HG02870 (cell line): ENCODE data around the gene TMEM41B.
"Not testable (repeated sequence)": the region's sequence is repeated elsewhere in the genome, so short reads cannot be mapped to it uniquely, and the experiment has no call there.

Experiments
- ATAC-seq: cut with Tn5 transposase; IDR thresholded peaks from one replicate; pipeline ENCODE4 v1.9.1; 2021; ENCODE audit warnings: mild to moderate bottlenecking, moderate library complexity; ENCODE audit not compliant: unreplicated experiment

Gene TMEM41B

GRCh38 chr11:9314291-9315077, at the start of gene TMEM41B:
TSS of gene TMEM41B (minus strand) at chr11:9314593. CDS start at chr11:9314441, 152 bp downstream.
- ATAC-seq = peak; percentile 97

GRCh38 chr11:9362393-9362863, 48.0 kb upstream of the TMEM41B start:
- ATAC-seq = no peak

GRCh38 chr11:9360862-9361622, 46.6 kb upstream of the TMEM41B start:
- not testable (repeated sequence) for ATAC-seq

- no peak for ATAC-seq
Measured at GRCh38 chr11:9357041-9357440, 42.6 kb upstream of the TMEM41B start.

- ATAC-seq = no peak
Measured at GRCh38 chr11:9351321-9351881, 37.0 kb upstream of the TMEM41B start.

- not testable (repeated sequence) for ATAC-seq
Measured at GRCh38 chr11:9347779-9348178, 33.4 kb upstream of the TMEM41B start.

GRCh38 chr11:9347100-9347499, 32.7 kb upstream of the TMEM41B start:
- ATAC-seq = no peak

GRCh38 chr11:9344061-9344680, 29.8 kb upstream of the TMEM41B start:
- no peak for ATAC-seq

GRCh38 chr11:9341638-9342178, 27.3 kb upstream of the TMEM41B start:
- ATAC-seq = no peak

GRCh38 chr11:9332655-9333054, 18.3 kb upstream of the TMEM41B start:
- no peak for ATAC-seq

GRCh38 chr11:9330387-9331384, 16.3 kb upstream of the TMEM41B start:
- ATAC-seq = no peak

GRCh38 chr11:9320047-9320446, 5.7 kb upstream of the TMEM41B start:
- ATAC-seq = no peak

GRCh38 chr11:9319377-9320001, 5.1 kb upstream of the TMEM41B start:
- not testable (repeated sequence) for ATAC-seq

GRCh38 chr11:9318442-9319376, 4.3 kb upstream of the TMEM41B start:
- not testable (repeated sequence) for ATAC-seq

- ATAC-seq = no peak
Measured at GRCh38 chr11:9316334-9316733, 1.9 kb upstream of the TMEM41B start.

- no peak for ATAC-seq
Measured at GRCh38 chr11:9315078-9315688, 790 bp upstream of the TMEM41B start.

GRCh38 chr11:9313648-9314290, 624 bp downstream of the TMEM41B start:
- peak; percentile 12 for ATAC-seq
